D721Med (cell line): ENCODE data around the gene DCPS.

Source experiments
- DNase-seq: peaks from one replicate; pipeline ENCODE4 v3.0.0; 2011; ENCODE audit warnings: low spot score; ENCODE audit not compliant: insufficient read length
- FAIRE-seq: peaks from 2 replicates; lab custom pipeline; 2011; peaks lifted over from hg19 to GRCh38; lab: Jason Lieb, UNC
- TF ChIP-seq, protein P1 (sequence below): IDR thresholded peaks from 2 replicates; pipeline ENCODE4 v1.5.1; 2012; ENCODE audit warnings: mild to moderate bottlenecking, control low read depth; ENCODE audit not compliant: insufficient read depth; ENCODE audit errors: missing control alignments

Gene DCPS

GRCh38 chr11:126334659-126335462 lies 31.0 kb downstream of the DCPS start:
- DNase-seq = no peak

GRCh38 chr11:126335463-126335760 lies 31.6 kb downstream of the DCPS start:
- FAIRE-seq = no peak
- TF ChIP-seq, protein P1, sequence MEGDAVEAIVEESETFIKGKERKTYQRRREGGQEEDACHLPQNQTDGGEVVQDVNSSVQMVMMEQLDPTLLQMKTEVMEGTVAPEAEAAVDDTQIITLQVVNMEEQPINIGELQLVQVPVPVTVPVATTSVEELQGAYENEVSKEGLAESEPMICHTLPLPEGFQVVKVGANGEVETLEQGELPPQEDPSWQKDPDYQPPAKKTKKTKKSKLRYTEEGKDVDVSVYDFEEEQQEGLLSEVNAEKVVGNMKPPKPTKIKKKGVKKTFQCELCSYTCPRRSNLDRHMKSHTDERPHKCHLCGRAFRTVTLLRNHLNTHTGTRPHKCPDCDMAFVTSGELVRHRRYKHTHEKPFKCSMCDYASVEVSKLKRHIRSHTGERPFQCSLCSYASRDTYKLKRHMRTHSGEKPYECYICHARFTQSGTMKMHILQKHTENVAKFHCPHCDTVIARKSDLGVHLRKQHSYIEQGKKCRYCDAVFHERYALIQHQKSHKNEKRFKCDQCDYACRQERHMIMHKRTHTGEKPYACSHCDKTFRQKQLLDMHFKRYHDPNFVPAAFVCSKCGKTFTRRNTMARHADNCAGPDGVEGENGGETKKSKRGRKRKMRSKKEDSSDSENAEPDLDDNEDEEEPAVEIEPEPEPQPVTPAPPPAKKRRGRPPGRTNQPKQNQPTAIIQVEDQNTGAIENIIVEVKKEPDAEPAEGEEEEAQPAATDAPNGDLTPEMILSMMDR = no peak
- DNase-seq = no peak

More at GRCh38 chr11:126334659-126335462, 31.0 kb downstream of the DCPS start:
- TF ChIP-seq, protein P1 = no peak
- no peak for FAIRE-seq

- TF ChIP-seq, protein P1 = no peak
- FAIRE-seq = no peak
- DNase-seq = no peak
These were observed 32.3 kb downstream of the DCPS start for GRCh38 chr11:126336138-126336541.

GRCh38 chr11:126336671-126337101 lies 32.8 kb downstream of the DCPS start:
- FAIRE-seq (no peak), DNase-seq (no peak)
- TF ChIP-seq, protein P1 = no peak

- DNase-seq (no peak), FAIRE-seq (no peak)
- TF ChIP-seq, protein P1 = no peak
These were observed 33.2 kb downstream of the DCPS start for GRCh38 chr11:126337126-126337473.

DNA sequence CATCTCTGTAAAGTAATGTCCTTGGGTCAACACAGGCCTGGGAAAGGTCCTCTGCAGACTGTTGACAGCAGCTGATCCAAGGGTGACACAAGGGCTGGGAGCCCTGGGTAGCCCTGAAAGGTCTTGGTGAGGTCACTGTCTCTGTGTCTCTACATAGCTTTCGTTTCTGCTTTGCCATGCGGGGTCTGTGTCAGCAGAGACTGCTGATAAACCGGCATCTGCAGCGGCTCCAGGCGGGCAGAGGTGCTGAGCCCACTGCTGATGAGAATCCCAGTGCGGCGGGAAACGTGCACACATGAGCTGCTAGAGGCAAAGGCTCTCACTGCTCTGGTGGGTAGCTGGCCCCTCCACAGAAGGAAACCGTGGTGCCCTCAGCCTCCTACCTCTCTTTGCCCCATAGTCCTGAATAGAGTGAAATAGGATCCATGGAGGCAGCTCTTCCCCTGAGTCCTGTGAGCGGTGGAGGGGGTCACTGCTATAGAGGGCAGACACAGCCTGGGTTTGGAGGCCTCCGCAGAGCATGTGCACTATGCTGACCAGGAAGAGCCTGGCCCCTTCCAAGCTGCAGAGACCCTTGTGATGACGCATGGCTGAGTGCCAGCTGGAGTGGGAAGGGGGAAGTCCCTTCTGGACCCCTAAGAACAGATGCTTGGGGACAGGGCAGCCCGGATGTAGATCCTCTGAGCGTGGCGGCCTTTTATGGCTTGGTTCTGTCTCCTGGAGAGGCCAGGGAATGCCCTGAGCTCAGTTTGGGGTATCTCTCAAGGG lies 33.8 kb downstream of the DCPS start:
- FAIRE-seq (no peak), DNase-seq (no peak)
- TF ChIP-seq, protein P1 = no peak
